Peyer's patch (tissue), 4 donors: ENCODE data around the gene HOXA5.

ENCODE experiments used
- POLR2A ChIP-seq, 2 donors: fragments of 450-650 bp; IDR thresholded peaks; one replicate each; pipeline ENCODE4 v1.5.1; 2017; ENCODE audit warnings: antibody characterized with exemption in 2 of 2, mild to moderate bottlenecking in 2 of 2, moderate library complexity in 2 of 2
- TF ChIP-seq, protein P1 (sequence below), 6 experiments: fragments of 450-650 bp in 4 of 6; fragments of 200-600 bp in 2 of 6; sonication (generic) in 1 of 6; IDR thresholded peaks; one replicate each; pipeline ENCODE4 v1.5.1; 2017 to 2019; ENCODE audit warnings: antibody characterized with exemption in 6 of 6, mild to moderate bottlenecking in 3 of 6, moderate library complexity in 1 of 6

GRCh38 chr7:27123007-27123476 is 20.4 kb downstream of the HOXA5 start:
- TF ChIP-seq, protein P1, sequence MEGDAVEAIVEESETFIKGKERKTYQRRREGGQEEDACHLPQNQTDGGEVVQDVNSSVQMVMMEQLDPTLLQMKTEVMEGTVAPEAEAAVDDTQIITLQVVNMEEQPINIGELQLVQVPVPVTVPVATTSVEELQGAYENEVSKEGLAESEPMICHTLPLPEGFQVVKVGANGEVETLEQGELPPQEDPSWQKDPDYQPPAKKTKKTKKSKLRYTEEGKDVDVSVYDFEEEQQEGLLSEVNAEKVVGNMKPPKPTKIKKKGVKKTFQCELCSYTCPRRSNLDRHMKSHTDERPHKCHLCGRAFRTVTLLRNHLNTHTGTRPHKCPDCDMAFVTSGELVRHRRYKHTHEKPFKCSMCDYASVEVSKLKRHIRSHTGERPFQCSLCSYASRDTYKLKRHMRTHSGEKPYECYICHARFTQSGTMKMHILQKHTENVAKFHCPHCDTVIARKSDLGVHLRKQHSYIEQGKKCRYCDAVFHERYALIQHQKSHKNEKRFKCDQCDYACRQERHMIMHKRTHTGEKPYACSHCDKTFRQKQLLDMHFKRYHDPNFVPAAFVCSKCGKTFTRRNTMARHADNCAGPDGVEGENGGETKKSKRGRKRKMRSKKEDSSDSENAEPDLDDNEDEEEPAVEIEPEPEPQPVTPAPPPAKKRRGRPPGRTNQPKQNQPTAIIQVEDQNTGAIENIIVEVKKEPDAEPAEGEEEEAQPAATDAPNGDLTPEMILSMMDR (IDR thresholded peaks at IDR 0.05): no peak
- no peak for TF ChIP-seq POLR2A (IDR thresholded peaks at IDR 0.05)
